NCI-H2227 treated with DMSO at 0.1 percent for 48 hours (cell line): Measurements from ENCODE around the gene EBLN1.

Experiments used
- DNase-seq: peaks from one replicate; lab custom pipeline; 2025; lab: John Stamatoyannopoulos, UW

EBLN1 gene

GRCh38 chr10:22217842-22218241, at the start of gene EBLN1:
EBLN1 (minus strand) TSS chr10:22218015; CDS start chr10:22209983, 8,032 bp downstream.
- no peak for DNase-seq

DNA sequence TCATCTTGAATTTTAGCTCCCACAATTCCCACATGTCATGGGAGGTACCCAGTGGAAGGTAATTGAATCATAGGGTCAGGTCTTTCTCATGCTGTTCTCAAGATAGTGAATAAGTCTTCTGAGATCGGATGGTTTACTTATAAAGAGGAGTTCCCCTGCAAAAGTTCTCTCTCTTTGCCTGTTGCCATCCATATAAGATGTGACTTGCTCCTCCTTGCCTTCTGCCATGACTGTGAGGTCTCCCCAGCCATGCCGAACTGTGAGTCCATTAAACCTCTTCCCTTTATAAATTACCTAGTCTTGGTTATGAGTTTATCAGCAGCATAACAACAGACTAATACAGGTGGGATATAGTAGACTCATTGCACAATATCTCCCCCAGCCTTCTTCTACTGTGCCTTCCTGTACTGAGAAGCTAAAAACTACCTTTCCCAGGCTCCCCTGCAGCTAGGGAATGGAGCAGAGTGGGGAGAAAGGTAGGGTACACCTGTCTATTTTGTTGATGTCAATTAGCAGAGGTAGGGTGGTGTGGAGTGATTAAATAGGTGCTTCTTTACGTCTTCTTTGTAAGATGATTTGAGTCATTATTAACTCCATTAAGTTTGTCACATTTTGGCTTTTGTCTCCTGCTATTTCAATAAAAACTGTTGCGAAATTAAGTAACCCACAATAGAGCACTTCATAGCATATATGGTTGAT, 48.2 kb upstream of the EBLN1 start:
- no peak for DNase-seq

DNA sequence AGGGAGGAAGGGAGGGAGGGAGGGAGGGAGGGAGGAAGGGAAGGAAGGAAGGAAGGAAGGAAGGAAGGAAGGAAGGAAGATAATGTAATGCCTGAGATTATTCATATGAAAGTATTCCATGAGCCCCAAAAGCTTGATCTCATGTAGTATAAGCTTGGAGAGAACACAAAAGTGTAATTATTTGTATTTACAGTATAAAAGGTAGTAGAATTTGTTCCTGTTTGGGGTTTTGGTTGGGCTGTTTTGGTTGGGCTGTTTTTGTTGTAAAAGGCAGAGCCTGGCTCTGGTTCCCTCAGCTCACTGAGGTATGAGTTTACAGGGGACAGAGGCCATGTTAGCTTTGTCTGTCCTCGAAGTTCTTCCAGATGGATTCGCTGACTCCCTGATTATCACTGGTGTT, 45.3 kb upstream of the EBLN1 start:
- DNase-seq: no peak

- DNase-seq: no peak
Observed at GRCh38 chr10:22259280-22259679, 41.5 kb upstream of the EBLN1 start.

DNA sequence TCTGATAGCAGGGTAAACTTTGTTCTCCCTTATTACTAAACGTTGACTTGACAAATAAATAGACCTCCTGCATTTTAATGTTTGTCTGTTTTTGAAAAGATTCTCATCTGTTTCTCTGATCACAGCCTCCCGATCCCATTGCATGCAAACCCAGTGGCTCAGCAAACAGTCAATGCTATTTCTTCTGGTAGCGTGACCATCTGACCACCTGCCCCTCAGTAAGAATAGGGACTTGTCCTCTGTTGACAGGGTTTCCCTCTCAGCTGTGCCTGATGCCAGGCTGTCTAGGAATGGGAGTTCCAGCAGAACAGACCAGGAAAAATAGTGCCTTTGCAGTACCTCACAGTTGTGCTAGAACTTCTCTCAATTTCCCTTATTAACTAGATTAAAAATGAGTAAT, 40.7 kb upstream of the EBLN1 start:
- DNase-seq: no peak

- DNase-seq: no peak
Observed at GRCh38 chr10:22253580-22253882, 35.7 kb upstream of the EBLN1 start.

- no peak for DNase-seq
Observed at GRCh38 chr10:22252801-22253579, 35.2 kb upstream of the EBLN1 start.

DNA sequence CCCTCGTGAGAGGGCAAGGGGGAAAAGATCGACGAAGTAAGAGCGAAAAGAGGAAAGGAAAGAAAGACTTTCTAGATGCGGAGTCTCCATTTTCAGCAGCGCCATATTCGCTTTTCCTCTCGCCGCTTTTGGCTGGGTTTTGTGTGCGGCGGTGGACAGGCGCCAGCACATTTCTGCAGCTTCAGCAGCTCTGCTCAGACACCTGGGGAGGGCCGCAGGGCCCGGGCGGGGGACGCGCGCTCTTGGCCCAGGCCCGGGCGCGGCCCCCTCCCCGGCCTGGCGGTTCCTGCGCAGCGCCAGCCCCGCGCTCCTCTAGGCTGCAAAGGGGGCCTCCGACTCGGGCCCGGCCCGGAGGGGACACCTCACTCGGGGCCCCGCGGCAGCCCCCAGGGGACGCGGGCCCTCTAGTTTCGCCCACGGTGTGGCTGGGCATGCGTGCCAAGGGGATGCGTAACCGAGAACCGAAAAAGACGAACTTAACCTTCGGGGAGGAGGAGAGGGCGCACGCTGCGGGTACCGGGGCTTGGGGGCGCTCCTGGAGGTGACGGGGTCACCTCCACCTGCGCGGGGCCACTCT, 34.5 kb upstream of the EBLN1 start:
- DNase-seq: no peak

- DNase-seq: no peak
Observed at GRCh38 chr10:22251751-22252223, 34.0 kb upstream of the EBLN1 start.

- DNase-seq: no peak
Observed at GRCh38 chr10:22250897-22251660, 33.3 kb upstream of the EBLN1 start.

GRCh38 chr10:22247636-22248035, 29.8 kb upstream of the EBLN1 start:
- DNase-seq: no peak

DNA sequence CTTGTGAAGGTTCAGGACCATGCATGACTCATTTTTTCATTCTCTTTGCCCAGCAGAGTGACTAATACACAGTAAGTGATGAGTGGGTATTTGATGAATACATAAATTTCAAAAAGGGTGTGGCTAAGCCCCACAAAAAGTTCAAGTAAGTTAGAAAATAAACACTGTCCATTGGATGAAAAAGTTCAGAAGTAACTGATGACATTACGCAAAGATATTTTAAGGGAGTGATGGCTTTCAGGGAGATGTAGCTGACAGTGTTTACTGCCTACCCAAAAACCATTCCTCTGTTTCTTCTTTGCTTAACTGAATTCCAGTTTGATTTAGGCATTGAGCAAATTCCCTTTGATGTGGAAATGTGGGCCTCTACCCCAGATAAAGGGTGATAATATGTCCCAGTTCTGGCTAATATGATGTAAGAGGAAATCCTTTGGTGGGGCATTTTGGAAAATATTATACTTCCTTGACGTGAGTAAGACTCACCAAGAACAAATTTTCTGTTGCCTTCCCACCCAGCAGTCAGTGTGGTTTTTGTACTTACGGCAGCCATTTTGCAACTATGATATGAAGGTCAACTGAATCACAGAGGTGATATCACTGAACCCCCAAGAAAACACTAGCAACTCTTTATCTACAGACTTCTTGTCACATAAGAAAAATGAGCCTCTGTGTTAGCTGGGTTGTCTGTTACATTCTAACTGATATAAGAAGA, 29.0 kb upstream of the EBLN1 start:
- no peak for DNase-seq

DNA sequence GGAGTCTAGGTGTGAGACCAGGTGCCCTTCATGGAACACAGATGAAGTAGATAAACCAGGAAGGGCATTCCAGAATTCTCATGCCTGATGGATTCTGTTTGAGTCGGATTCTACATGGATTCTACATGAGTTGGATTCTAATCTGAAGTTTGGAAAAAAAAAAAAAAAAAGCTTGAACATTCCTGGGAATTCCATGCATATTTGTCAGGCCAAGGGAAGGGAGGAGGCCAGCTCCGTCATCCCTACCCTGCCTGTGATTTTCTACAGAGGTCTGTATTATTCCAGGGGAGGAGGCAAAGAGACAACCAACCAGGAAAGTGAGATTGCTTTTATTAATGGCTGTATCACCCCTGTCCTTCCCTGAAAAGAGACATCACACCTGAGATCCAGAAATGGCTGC, 27.8 kb upstream of the EBLN1 start:
- no peak for DNase-seq

GRCh38 chr10:22244855-22245254, 27.0 kb upstream of the EBLN1 start:
- DNase-seq: no peak

- no peak for DNase-seq
Observed at GRCh38 chr10:22244001-22244400, 26.2 kb upstream of the EBLN1 start.

DNA sequence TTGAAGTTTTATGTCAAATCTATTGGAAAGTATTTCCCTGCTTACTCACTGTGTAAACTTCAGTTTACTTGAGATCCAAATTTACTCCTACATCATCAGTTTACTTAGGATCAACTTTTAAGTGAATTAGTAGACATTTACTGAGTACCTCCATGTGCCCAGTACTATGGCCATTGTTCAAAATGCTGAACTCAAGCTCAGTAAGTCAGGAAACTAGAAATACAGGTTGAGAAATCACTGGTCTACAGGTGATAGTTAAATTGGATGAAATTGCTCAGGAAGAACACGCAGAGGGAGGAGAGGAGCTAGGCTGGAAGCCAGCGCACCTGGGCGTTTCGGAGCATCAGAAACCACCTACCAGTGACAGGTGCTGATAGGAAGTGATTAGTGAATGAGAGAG, 25.5 kb upstream of the EBLN1 start:
- no peak for DNase-seq

DNA sequence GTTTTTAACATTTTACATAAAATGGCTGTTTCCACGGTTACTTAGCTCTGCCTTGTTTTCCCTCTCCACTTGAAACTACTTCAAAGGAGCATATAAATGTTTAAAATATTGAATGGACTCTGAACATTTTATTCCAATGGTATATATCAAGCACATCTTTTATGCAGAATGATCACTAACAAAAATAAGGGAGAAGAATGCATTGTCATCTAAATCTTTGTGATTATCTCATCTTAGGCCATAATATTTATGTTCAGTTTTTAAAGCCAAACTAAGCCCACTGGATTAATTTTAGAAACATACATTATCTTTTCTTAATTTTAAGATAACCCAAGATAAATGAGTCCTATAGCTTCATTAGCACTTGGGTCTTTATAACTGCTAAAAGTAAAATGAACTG, 13.4 kb upstream of the EBLN1 start:
- DNase-seq: no peak

DNA sequence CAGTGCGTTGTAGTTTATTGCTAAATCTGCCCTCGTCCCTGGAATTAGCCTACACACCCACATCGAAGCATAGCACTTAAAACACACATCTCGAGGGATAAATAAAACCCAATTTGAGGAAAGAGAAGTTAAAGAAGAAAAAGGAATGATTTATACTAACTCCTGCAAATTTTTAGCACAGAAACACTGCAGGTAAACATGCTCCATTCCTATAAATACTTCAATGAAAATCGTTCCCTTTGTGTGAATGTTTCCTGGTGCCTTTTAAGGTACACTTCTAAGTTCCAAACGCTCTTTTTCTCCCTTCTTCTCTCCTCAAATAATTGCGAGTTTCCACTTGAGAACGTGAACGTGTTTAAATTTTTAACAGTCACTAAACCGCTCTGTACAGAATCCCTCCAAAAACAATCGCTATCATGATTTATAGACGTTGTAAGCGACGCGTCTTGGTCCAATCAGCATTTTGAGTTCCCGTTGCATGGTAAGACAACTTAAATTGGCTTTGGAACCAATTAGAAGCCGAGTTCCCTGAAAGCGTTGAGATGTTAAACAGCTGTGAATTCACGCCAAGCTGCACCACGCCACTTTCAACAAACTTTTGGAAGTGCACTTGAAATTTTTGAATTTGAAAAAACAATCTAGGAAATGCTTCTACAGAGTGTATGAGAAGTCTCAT, 12.5 kb upstream of the EBLN1 start:
- DNase-seq: peak; percentile 17

DNA sequence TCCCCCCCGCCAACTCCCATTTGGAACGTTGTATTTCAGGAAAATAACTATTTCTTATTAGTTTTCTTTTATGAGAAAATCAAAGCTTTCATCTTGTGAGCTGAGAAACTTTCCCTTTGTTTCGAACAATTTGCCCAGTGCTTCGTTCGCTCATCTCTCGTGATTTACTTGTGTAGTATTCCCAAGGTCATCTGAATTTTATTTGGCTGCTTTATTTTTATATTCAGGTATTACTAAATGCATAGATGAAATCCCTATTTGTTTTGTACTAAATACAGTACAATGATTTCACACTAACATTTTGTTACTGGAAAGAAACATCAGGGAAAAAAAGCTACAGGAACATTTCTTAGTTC, 12.0 kb upstream of the EBLN1 start:
- no peak for DNase-seq

DNA sequence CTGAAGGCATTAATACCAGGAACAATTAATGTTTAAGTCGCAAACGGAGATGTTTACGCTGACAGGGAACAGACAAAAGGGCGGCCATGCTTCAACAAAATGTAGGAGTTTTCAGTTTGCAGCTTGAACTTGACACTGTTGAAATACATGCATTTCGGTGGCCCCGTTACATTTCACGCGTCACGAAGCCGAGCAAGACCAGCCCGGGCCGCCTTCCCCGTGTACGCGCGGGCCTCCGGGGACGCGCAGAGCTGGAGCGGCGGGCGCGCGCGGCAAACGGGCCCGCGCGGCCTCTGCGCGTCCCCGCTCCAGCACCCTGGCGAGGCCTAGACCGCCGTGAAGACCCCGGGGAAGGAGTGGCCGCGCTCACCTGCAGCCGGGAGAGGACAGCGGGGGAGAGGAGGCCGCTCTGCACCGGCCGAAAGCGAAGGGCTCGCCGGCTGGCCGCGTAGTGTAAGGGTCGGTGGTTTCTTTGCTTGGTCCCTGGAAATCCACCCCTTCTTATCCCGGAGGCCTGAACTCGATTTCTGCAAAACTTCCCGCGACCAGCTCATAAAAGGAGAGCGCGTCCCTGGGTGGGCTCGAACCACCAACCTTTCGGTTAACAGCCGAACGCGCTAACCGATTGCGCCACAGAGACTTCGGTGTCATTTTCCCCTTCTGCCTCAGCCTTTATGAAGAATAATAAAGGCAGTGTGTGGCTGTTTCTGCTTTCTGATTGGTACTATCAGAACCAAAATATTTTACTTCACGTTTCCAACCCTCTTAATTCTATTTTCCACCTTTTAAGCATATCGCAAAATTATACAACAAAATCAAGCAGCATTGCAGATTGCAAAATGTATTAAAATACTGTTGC, 11.4 kb upstream of the EBLN1 start:
- DNase-seq: peak; percentile 85
